ENCODE measurements around the gene PJA2. TPM values are rescaled to one million over a fixed set of nuclear protein-coding genes. Genes with fewer than 3 reads are reported as not detected.

The PJA2 gene
- total and polyA plus RNA-seq, 9 of the 15 experiments (the other 6 are each of a cell fraction or from before 2014, with no cell fraction given): 25.1 to 82.1 (median 50.1) TPM

DNA sequence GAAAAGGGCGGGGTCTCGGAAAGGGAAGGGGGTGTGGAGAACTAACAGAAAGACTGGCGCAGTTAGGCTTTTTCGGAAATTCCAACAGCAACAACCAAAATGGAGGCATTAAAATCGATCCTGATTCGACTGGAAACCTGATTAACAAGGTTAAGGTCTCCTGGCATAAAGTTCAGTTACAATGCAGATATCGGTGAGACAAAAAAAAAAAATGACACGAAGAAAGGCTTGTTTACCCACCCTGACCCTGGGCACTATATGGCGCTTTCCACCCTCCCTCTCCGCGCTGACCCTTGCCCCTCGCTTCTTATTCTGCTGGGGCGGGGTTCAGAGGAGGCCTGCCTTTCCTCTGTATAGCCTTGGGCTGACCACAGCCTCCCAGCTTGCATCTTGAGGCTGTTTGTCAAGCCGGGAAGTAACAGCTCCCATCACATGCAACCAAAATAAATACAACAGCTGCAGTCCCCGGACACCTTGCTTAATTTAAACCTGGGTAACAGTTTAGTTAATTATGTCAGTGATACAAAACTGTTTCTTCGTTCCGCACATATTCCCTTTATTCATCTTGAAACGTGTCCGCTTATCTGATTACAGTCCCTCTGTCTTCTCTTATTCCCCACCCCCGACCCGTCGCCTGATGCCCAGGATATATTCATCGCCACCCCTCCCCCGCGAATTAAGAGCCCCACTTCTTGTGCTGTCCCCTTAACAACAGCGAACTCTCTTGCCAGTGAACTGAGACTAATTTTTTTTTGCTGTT, 795 bp upstream of the PJA2 start (continued):
- TF ChIP-seq, protein P1, sequence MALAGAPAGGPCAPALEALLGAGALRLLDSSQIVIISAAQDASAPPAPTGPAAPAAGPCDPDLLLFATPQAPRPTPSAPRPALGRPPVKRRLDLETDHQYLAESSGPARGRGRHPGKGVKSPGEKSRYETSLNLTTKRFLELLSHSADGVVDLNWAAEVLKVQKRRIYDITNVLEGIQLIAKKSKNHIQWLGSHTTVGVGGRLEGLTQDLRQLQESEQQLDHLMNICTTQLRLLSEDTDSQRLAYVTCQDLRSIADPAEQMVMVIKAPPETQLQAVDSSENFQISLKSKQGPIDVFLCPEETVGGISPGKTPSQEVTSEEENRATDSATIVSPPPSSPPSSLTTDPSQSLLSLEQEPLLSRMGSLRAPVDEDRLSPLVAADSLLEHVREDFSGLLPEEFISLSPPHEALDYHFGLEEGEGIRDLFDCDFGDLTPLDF (CRISPR knock-in tag; IDR thresholded peaks at IDR 0.05): peak; percentile 78; the same call in 1 of the 2 replicates
- TF ChIP-seq GABPB1 (CRISPR knock-in tag; IDR thresholded peaks at IDR 0.05) (peak; percentile 24; the same call in 1 of the 2 replicates), NR4A1 (CRISPR knock-in tag; IDR thresholded peaks at IDR 0.05) (no peak), NR4A1 (tag; IDR thresholded peaks at IDR 0.05) (no peak; the same call in 1 of the 2 replicates), POLR2AphosphoS5 (IDR thresholded peaks at IDR 0.05; ENCODE audit: control insufficient read depth, insufficient read depth, low read depth, low read length) (peak; percentile 56; the same call in 1 of the 2 replicates), E2F8 (IDR thresholded peaks at IDR 0.05; ENCODE audit: low read depth, partially characterized antibody) (no peak), SMARCA4 (IDR thresholded peaks at IDR 0.05) (peak; percentile 69; the same call in 1 of the 2 replicates), MTA3 (IDR thresholded peaks at IDR 0.05; ENCODE audit: borderline replicate concordance) (peak; percentile 67; the same call in 1 of the 2 replicates), ZNF12 (CRISPR knock-in tag; IDR thresholded peaks at IDR 0.05) (no peak), PPARD (CRISPR knock-in tag; IDR thresholded peaks at IDR 0.05) (no peak), GATA2 (CRISPR knock-in tag; IDR thresholded peaks at IDR 0.05) (0 out of 2 replicates have a peak, but pooled peaks have one; percentile 19), MYC (IDR thresholded peaks at IDR 0.05; ENCODE audit: low read depth, low read length) (peak; percentile 55), MYC (CRISPR knock-in tag; IDR thresholded peaks at IDR 0.05; ENCODE audit: borderline replicate concordance, low read depth) (no peak; the same call in 1 of the 2 replicates), FOXJ3 (CRISPR knock-in tag; IDR thresholded peaks at IDR 0.05) (no peak), ZNF384 (IDR thresholded peaks at IDR 0.05; ENCODE audit: low read depth, low read length) (no peak; the same call in 1 of the 2 replicates), PURB (CRISPR knock-in tag; IDR thresholded peaks at IDR 0.05; ENCODE audit: low read depth) (no peak)
- TF ChIP-seq, protein P2, sequence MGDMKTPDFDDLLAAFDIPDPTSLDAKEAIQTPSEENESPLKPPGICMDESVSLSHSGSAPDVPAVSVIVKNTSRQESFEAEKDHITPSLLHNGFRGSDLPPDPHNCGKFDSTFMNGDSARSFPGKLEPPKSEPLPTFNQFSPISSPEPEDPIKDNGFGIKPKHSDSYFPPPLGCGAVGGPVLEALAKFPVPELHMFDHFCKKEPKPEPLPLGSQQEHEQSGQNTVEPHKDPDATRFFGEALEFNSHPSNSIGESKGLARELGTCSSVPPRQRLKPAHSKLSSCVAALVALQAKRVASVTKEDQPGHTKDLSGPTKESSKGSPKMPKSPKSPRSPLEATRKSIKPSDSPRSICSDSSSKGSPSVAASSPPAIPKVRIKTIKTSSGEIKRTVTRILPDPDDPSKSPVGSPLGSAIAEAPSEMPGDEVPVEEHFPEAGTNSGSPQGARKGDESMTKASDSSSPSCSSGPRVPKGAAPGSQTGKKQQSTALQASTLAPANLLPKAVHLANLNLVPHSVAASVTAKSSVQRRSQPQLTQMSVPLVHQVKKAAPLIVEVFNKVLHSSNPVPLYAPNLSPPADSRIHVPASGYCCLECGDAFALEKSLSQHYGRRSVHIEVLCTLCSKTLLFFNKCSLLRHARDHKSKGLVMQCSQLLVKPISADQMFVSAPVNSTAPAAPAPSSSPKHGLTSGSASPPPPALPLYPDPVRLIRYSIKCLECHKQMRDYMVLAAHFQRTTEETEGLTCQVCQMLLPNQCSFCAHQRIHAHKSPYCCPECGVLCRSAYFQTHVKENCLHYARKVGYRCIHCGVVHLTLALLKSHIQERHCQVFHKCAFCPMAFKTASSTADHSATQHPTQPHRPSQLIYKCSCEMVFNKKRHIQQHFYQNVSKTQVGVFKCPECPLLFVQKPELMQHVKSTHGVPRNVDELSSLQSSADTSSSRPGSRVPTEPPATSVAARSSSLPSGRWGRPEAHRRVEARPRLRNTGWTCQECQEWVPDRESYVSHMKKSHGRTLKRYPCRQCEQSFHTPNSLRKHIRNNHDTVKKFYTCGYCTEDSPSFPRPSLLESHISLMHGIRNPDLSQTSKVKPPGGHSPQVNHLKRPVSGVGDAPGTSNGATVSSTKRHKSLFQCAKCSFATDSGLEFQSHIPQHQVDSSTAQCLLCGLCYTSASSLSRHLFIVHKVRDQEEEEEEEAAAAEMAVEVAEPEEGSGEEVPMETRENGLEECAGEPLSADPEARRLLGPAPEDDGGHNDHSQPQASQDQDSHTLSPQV (IDR thresholded peaks at IDR 0.05): peak; percentile 61
- TF ChIP-seq, protein P3, sequence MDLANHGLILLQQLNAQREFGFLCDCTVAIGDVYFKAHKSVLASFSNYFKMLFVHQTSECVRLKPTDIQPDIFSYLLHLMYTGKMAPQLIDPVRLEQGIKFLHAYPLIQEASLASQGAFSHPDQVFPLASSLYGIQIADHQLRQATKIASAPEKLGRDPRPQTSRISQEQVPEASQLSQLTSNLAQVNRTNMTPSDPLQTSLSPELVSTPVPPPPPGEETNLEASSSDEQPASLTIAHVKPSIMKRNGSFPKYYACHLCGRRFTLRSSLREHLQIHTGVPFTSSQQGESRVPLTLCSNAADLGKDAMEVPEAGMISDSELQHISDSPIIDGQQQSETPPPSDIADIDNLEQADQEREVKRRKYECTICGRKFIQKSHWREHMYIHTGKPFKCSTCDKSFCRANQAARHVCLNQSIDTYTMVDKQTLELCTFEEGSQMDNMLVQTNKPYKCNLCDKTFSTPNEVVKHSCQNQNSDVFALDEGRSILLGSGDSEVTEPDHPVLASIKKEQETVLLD (IDR thresholded peaks at IDR 0.05): peak; percentile 39; the same call in 1 of the 2 replicates
